ENCODE data around the gene RRAS2. TPM values are rescaled to one million over a fixed set of nuclear protein-coding genes. Genes with fewer than 3 reads are reported as not detected.

Gene RRAS2
- total and polyA plus RNA-seq, 9 of the 15 experiments (the other 6 are each of a cell fraction or from before 2014, with no cell fraction given) = 9.4 to 47.5 (median 37.6) TPM

DNA sequence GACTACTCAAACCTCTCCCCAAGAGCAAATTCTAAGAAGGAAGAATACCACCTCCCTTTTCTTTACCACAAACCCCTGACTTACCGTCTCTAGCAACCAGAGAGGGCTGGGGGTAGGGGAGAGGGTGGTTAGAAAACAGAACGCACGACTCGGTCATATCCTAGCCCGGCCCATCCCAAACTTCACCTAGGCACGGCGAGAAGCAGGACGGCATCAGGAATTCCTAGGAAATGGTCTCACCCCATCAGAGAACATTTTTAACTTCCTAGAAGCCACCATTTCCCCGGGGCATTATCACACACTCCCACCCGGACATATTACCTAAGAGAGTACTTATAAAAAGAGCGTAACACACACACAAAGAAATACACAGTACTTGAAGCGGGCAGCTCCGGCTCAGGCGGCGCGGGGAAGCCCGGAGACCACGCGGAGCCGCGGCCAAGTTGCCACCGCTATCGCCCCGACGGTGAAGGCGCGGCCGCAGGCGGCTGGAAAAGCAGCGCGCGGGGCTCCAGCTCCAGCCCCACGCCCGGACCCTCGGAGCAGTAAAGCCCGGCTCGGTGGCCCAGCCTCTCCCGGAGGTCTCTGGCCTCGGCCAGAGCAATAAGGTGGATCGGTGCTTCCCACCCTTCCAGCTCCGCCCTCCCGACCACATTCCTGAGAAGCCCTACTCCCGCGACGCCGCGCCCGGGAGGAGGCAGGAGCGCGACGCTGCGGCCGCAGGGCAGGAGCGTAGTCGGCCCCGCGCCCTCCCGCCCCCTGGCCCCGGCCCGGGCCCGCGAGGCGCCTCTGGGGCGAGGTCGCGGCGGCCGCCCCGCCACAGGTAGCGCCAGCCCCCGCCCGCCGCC is 878 bp downstream of the RRAS2 start (continued):
- TF ChIP-seq, protein P1, sequence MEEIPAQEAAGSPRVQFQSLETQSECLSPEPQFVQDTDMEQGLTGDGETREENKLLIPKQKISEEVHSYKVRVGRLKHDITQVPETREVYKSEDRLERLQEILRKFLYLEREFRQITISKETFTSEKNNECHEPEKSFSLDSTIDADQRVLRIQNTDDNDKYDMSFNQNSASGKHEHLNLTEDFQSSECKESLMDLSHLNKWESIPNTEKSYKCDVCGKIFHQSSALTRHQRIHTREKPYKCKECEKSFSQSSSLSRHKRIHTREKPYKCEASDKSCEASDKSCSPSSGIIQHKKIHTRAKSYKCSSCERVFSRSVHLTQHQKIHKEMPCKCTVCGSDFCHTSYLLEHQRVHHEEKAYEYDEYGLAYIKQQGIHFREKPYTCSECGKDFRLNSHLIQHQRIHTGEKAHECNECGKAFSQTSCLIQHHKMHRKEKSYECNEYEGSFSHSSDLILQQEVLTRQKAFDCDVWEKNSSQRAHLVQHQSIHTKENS (CRISPR knock-in tag; IDR thresholded peaks at IDR 0.05) = no peak
- TF ChIP-seq OTX1 (CRISPR knock-in tag; IDR thresholded peaks at IDR 0.05) (no peak), GABPA (tag; conservative IDR thresholded peaks at IDR 0.05; ENCODE audit: low read depth) (no peak), STAT5A (IDR thresholded peaks at IDR 0.05; ENCODE audit: borderline replicate concordance, low read length) (no peak), ZNF184 (CRISPR knock-in tag; IDR thresholded peaks at IDR 0.05) (no peak), ZNF217 (CRISPR knock-in tag; IDR thresholded peaks at IDR 0.05) (no peak), ZNF384 (IDR thresholded peaks at IDR 0.05; ENCODE audit: low read depth, low read length) (no peak), CBX1 (IDR thresholded peaks at IDR 0.05; ENCODE audit: low read depth) (no peak), HMGN3 (IDR thresholded peaks at IDR 0.05; ENCODE audit: borderline replicate concordance, extremely low read depth, insufficient read length, low read depth, low read length) (no peak), ZNF41 (CRISPR knock-in tag; conservative IDR thresholded peaks at IDR 0.05) (no peak), CHD4 (IDR thresholded peaks at IDR 0.05; ENCODE audit: insufficient read depth, insufficient replicate concordance, low read depth, low read length, poor library complexity, severe bottlenecking) (no peak), KHSRP (IDR thresholded peaks at IDR 0.05) (no peak), TBP (optimal IDR thresholded peaks at IDR 0.05; ENCODE audit: low read depth, low read length) (no peak), ZC3H8 (IDR thresholded peaks at IDR 0.05) (no peak), MYBL2 (IDR thresholded peaks at IDR 0.05; ENCODE audit: low read depth) (no peak), MYBL2 (CRISPR knock-in tag; IDR thresholded peaks at IDR 0.05; ENCODE audit: borderline replicate concordance) (no peak), ZNF197 (CRISPR knock-in tag; IDR thresholded peaks at IDR 0.05; ENCODE audit: low read depth) (no peak), CBFA2T3 (IDR thresholded peaks at IDR 0.05) (no peak), FIP1L1 (IDR thresholded peaks at IDR 0.05; ENCODE audit: low read depth, low read length, poor library complexity, severe bottlenecking) (no peak), ILF3 (IDR thresholded peaks at IDR 0.05; ENCODE audit: borderline replicate concordance) (no peak), DACH1 (IDR thresholded peaks at IDR 0.05; ENCODE audit: partially characterized antibody) (no peak), ZSCAN32 (CRISPR knock-in tag; IDR thresholded peaks at IDR 0.05) (no peak), ZNF133 (CRISPR knock-in tag; IDR thresholded peaks at IDR 0.05) (no peak), RBM15 (IDR thresholded peaks at IDR 0.05; ENCODE audit: insufficient read depth, low read length) (no peak)
- TF ChIP-seq, protein P2, sequence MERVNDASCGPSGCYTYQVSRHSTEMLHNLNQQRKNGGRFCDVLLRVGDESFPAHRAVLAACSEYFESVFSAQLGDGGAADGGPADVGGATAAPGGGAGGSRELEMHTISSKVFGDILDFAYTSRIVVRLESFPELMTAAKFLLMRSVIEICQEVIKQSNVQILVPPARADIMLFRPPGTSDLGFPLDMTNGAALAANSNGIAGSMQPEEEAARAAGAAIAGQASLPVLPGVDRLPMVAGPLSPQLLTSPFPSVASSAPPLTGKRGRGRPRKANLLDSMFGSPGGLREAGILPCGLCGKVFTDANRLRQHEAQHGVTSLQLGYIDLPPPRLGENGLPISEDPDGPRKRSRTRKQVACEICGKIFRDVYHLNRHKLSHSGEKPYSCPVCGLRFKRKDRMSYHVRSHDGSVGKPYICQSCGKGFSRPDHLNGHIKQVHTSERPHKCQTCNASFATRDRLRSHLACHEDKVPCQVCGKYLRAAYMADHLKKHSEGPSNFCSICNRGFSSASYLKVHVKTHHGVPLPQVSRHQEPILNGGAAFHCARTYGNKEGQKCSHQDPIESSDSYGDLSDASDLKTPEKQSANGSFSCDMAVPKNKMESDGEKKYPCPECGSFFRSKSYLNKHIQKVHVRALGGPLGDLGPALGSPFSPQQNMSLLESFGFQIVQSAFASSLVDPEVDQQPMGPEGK (CRISPR knock-in tag; IDR thresholded peaks at IDR 0.05; ENCODE audit: borderline replicate concordance) = no peak
- TF ChIP-seq, protein P3, sequence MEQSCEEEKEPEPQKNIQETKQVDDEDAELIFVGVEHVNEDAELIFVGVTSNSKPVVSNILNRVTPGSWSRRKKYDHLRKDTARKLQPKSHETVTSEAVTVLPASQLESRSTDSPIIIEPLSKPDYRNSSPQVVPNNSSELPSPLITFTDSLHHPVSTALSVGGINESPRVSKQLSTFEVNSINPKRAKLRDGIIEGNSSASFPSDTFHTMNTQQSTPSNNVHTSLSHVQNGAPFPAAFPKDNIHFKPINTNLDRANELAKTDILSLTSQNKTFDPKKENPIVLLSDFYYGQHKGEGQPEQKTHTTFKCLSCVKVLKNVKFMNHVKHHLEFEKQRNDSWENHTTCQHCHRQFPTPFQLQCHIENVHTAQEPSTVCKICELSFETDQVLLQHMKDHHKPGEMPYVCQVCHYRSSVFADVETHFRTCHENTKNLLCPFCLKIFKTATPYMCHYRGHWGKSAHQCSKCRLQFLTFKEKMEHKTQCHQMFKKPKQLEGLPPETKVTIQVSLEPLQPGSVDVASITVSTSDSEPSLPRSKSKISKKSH (CRISPR knock-in tag; IDR thresholded peaks at IDR 0.05) = no peak
